Mucosa of descending colon (tissue), 3 donors: ENCODE measurements around the gene C1orf198. TPM values are rescaled to one million over a fixed set of nuclear protein-coding genes. Genes with fewer than 3 reads are reported as not detected.

Experiments
- ATAC-seq: fragments of 200-7000 bp; cut with Tn5 transposase; one replicate; pipeline ENCODE4 v1.9.1; 2020; ENCODE audit warnings: mild to moderate bottlenecking, moderate library complexity
- DNase-seq, 3 donors: peaks; one replicate each; pipeline ENCODE4 v3.0.0-alpha.2; 2020
- H3K36me3 ChIP-seq: fragments of 200-600 bp; one replicate; pipeline ENCODE4 v1.8.0; 2021; ENCODE audit warnings: low read depth, mild to moderate bottlenecking
- H3K4me1 ChIP-seq: fragments of 200-600 bp; one replicate; pipeline ENCODE4 v1.8.0; 2021; ENCODE audit warnings: low read depth, mild to moderate bottlenecking
- H3K4me3 ChIP-seq: fragments of 200-600 bp; one replicate; pipeline ENCODE4 v1.8.0; 2021; ENCODE audit warnings: mild to moderate bottlenecking
- H3K9me3 ChIP-seq: fragments of 200-600 bp; one replicate; pipeline ENCODE4 v1.8.0; 2021; ENCODE audit warnings: mild to moderate bottlenecking
- CTCF ChIP-seq: fragments of 200-600 bp; IDR thresholded peaks from one replicate; pipeline ENCODE4 v1.8.0; 2022; ENCODE audit warnings: antibody characterized with exemption, mild to moderate bottlenecking
- intact Hi-C, 2 donors: fragments of 100-400 bp; cut with DNase I in 1 of 2; cut with micrococcal nuclease in 1 of 2; formaldehyde crosslinking; loops; one replicate each; pipeline versions ENCODE4 v1.11.0 to v1.11.1; 2022; cut with DNase I, micrococcal nuclease
- total RNA-seq, 3 donors: library from RNA; stranded (reverse); fragmentation: NEBNext Ultra II Directional in 2 of 3; extraction: Animal tissue kit (Norgen Biotek cat#: 25700) in 2 of 3; gene quantifications; one replicate each; pipeline versions ENCODE4 v1.2.1 to v1.2.4, GENCODE V29; 2021 to 2023
- donor health status: DM: no; HTN: no; CAD: no; lungs with moderate emphysema.
- donor health status: DM: no; HTN: no; CAD: no.
- donor health status: DM: no; HTN: yes; CAD: no.

The C1orf198 gene
- total RNA-seq, 3 donors from 2014 or later = 9.8 to 35.9 (median 15.5) TPM

GRCh38 chr1:230858236-230858820 is 10.0 kb downstream of the C1orf198 start:
- no peaks in the 10 kb centered on the region for H3K4me1 ChIP-seq
- H3K9me3 ChIP-seq = no peaks in the 10 kb centered on the region
- TF ChIP-seq CTCF = no peak
- intact Hi-C loops = no loop called here
- no peak overlapping the region for H3K4me3 ChIP-seq
- ATAC-seq = no peak
- no peak for DNase-seq
- no peaks in the 10 kb centered on the region for H3K36me3 ChIP-seq

GRCh38 chr1:230857822-230858221 is 10.5 kb downstream of the C1orf198 start:
- Histone ChIP-seq H3K36me3 (no peaks in the 10 kb centered on the region), H3K4me1 (no peaks in the 10 kb centered on the region), H3K9me3 (no peaks in the 10 kb centered on the region), H3K4me3 (no peak overlapping the region)
- ATAC-seq = no peak
- no peak for DNase-seq
- intact Hi-C loops = no loop called here
- TF ChIP-seq CTCF = no peak

- ATAC-seq = no peak
- H3K4me1 ChIP-seq = no peaks in the 10 kb centered on the region
- H3K9me3 ChIP-seq = no peaks in the 10 kb centered on the region
Measured at GRCh38 chr1:230857077-230857476, 11.2 kb downstream of the C1orf198 start.

GRCh38 chr1:230855886-230856285 is 12.4 kb downstream of the C1orf198 start:
- Histone ChIP-seq H3K9me3 (no peaks in the 10 kb centered on the region), H3K4me3 (no peak overlapping the region), H3K36me3 (no peaks in the 10 kb centered on the region), H3K4me1 (no peaks in the 10 kb centered on the region)
- no peak for TF ChIP-seq CTCF
- DNase-seq (no peak), ATAC-seq (no peak)
- intact Hi-C loops = no loop called here

More at GRCh38 chr1:230857077-230857476, 11.2 kb downstream of the C1orf198 start:
- no peak for DNase-seq
- TF ChIP-seq CTCF = no peak
- Histone ChIP-seq H3K36me3 (no peaks in the 10 kb centered on the region), H3K4me3 (no peak overlapping the region)
- intact Hi-C loops = no loop called here

GRCh38 chr1:230854423-230854822 is 13.9 kb downstream of the C1orf198 start:
- no peak for ATAC-seq
- H3K4me1 ChIP-seq = no peaks in the 10 kb centered on the region
- intact Hi-C loops = no loop called here
- DNase-seq = no peak
- no peaks in the 10 kb centered on the region for H3K9me3 ChIP-seq
- H3K4me3 ChIP-seq = no peak overlapping the region
- no peak for TF ChIP-seq CTCF
- no peaks in the 10 kb centered on the region for H3K36me3 ChIP-seq

- Histone ChIP-seq H3K4me1 (no peaks in the 10 kb centered on the region), H3K36me3 (no peaks in the 10 kb centered on the region), H3K9me3 (no peaks in the 10 kb centered on the region), H3K4me3 (no peak overlapping the region)
- no peak for TF ChIP-seq CTCF
- intact Hi-C loops = no loop called here
- ATAC-seq (no peak), DNase-seq (no peak)
Measured at GRCh38 chr1:230853731-230854130, 14.6 kb downstream of the C1orf198 start.
